ENCODE results near the gene GCC2.
A peak's percentile ranks its signal among the peaks of the same experiment; 100 is the strongest.
"Not testable (repeated sequence)": the region's sequence is repeated elsewhere in the genome, so short reads cannot be mapped to it uniquely, and the experiment has no call there.

The GCC2 gene

DNA sequence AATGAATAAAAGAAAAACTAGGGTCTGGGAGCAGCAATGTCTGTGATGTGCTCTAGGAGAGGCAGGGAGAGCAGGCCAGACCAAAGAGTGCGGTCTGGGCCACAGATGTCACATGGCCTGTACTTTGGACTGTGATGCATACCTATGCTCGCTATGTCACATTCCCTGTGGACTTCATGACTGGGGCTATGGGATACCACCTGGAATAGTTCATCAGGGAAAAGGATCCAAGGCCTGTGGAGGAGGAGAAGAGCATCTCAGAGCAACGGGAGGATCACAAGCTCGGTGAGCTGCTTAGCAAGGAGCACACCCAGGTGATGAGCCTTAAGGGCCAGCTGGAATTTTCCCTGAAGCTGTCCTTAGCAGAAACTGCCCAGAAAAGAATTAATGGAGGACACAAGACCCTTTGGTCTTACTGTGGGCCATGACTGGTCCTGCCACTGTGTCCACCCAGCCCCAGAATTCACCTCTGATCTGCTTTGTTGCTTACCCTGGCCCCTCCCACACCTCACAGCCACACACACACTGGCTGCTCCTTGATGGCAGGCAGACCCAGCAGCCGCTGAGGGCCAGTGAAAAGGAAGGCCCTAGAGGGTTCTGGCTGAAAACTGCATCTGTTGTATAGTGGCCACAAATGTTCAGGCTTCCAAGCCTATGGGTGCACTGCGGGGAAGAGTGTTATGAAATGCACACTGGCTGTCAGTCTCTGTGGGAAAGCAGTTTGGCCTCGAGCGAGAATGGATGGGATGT lies 25.3 kb upstream of the GCC2 start:
- Mint-ChIP-seq H3K36me3 (ENCODE audit: low read depth) (no peaks in the 10 kb centered on the region), H3K27ac (no peak overlapping the region), H3K27me3 (peaks cover 24% of the 10 kb centered on the region)

DNA sequence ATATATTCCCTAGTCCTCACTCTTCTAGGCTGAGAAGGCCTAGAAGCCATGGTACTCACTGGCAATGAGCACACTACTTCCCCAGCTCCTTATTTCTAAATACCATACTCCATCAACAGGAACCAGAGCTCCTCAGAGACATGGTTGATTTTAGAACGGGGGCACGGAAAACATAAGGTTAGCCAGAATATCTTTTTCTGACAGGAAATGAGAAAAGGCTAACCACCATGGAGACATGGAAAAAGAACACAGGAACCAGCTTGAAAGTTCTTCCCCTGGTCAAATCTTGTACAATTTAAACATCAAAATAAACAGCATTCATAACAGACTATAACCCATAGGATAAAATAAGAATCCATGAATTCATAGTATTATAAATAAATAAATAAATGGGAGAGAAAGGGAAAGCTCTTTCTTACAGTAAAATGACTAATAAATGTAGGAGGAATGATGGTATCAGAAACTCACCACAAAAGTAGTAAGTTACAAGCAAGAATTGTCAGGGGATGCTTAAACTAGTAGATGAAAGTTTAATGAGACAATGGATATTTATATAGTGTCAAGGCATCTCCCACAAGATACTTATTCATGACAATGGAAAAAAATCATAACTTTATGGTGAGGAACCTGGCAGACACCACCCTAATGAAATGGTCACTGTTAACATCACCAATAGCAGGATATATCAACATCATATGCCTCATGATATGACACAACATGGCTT lies 20.6 kb upstream of the GCC2 start:
- Mint-ChIP-seq H3K9me3 (no peaks in the 10 kb centered on the region), H3K36me3 (ENCODE audit: low read depth) (no peaks in the 10 kb centered on the region), H3K27ac (no peak overlapping the region), H3K4me1 (ENCODE audit: low read depth) (no peaks in the 10 kb centered on the region), H3K27me3 (peaks cover 13% of the 10 kb centered on the region), H3K4me3 (no peak overlapping the region)
- no peak for DNase-seq

More for the DNA sequence above, 25.3 kb upstream of the GCC2 start:
- no peaks in the 10 kb centered on the region for H3K4me1 Mint-ChIP-seq (ENCODE audit: low read depth)
- H3K4me3 Mint-ChIP-seq = no peak overlapping the region
- H3K9me3 Mint-ChIP-seq = no peaks in the 10 kb centered on the region
- DNase-seq = no peak

DNA sequence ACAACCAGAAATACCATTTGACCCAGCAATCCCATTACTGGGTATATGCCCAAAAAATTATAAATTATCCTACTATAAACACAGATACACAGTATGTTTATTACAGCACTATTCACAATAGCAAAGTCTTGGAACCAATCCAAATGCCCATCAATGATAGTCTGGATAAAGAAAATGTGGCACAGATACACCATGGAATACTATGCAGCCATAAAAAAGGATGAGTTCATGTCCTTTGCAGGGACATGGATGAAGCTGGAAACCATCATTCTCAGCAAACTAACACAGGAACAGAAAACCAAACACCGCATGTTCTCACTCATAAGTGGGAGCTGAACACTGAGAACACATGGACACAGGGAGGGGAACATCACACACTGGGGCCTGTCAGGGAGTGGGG lies 13.4 kb upstream of the GCC2 start:
- not testable (repeated sequence) for H3K4me3 Mint-ChIP-seq; DNase-seq; H3K9me3 Mint-ChIP-seq; H3K36me3 Mint-ChIP-seq (ENCODE audit: low read depth); H3K4me1 Mint-ChIP-seq (ENCODE audit: low read depth); H3K27me3 Mint-ChIP-seq; H3K27ac Mint-ChIP-seq

GRCh38 chr2:108436976-108437375 lies 12.0 kb upstream of the GCC2 start:
- H3K27ac Mint-ChIP-seq = no peak overlapping the region
- H3K36me3 Mint-ChIP-seq (ENCODE audit: low read depth) = no peaks in the 10 kb centered on the region
- no peak for DNase-seq
- no peak overlapping the region for H3K4me3 Mint-ChIP-seq
- no peaks in the 10 kb centered on the region for H3K27me3 Mint-ChIP-seq
- peaks cover 6% of the 10 kb centered on the region for H3K4me1 Mint-ChIP-seq (ENCODE audit: low read depth)
- H3K9me3 Mint-ChIP-seq = no peaks in the 10 kb centered on the region

DNA sequence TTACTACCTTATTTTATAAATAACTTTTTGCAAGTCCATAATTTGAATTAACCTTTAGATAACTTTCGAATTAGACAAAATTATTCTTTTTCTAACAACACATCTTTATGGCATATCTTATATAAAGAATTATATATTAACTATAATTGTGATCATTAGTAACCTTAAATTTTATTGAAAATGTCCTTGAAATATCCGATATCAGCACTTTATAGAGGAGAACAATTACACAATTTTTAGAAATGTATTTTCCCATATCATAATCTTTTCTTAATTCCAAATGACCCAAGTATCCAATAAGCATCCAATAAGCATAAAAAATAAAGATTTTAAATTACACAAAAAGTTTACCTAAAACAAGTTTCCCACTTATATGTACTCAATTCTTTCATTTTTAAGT lies 7.3 kb upstream of the GCC2 start:
- H3K4me3 Mint-ChIP-seq = no peak overlapping the region
- no peak for DNase-seq
- no peak overlapping the region for H3K27ac Mint-ChIP-seq
- H3K9me3 Mint-ChIP-seq = no peaks in the 10 kb centered on the region
- H3K4me1 Mint-ChIP-seq (ENCODE audit: low read depth) = peaks cover 5% of the 10 kb centered on the region
- H3K27me3 Mint-ChIP-seq = no peaks in the 10 kb centered on the region
- H3K36me3 Mint-ChIP-seq (ENCODE audit: low read depth) = no peaks in the 10 kb centered on the region

- H3K27ac Mint-ChIP-seq = no peak overlapping the region
- DNase-seq = no peak
- peaks cover 15% of the 10 kb centered on the region for H3K4me1 Mint-ChIP-seq (ENCODE audit: low read depth)
- peaks cover 18% of the 10 kb centered on the region for H3K36me3 Mint-ChIP-seq (ENCODE audit: low read depth)
- no peak overlapping the region for H3K4me3 Mint-ChIP-seq
- H3K9me3 Mint-ChIP-seq = no peaks in the 10 kb centered on the region
- H3K27me3 Mint-ChIP-seq = no peaks in the 10 kb centered on the region
These were observed 3.8 kb upstream of the GCC2 start for GRCh38 chr2:108444941-108445840.

- Mint-ChIP-seq H3K9me3 (no peaks in the 10 kb centered on the region), H3K4me3 (no peak overlapping the region), H3K36me3 (ENCODE audit: low read depth) (peaks cover 29% of the 10 kb centered on the region), H3K27me3 (no peaks in the 10 kb centered on the region), H3K27ac (no peak overlapping the region), H3K4me1 (ENCODE audit: low read depth) (peaks cover 28% of the 10 kb centered on the region)
- DNase-seq = no peak
These were observed 2.3 kb upstream of the GCC2 start for GRCh38 chr2:108446703-108447102.

- H3K27me3 Mint-ChIP-seq = no peaks in the 10 kb centered on the region
- H3K9me3 Mint-ChIP-seq = no peaks in the 10 kb centered on the region
- H3K36me3 Mint-ChIP-seq (ENCODE audit: low read depth) = peaks cover 43% of the 10 kb centered on the region
- H3K27ac Mint-ChIP-seq = peak overlapping the region; percentile 93
- peak overlapping the region; percentile 90 for H3K4me3 Mint-ChIP-seq
- H3K4me1 Mint-ChIP-seq (ENCODE audit: low read depth) = peaks cover 38% of the 10 kb centered on the region
- no peak for DNase-seq
These were observed 894 bp upstream of the GCC2 start for GRCh38 chr2:108447947-108448677.

DNA sequence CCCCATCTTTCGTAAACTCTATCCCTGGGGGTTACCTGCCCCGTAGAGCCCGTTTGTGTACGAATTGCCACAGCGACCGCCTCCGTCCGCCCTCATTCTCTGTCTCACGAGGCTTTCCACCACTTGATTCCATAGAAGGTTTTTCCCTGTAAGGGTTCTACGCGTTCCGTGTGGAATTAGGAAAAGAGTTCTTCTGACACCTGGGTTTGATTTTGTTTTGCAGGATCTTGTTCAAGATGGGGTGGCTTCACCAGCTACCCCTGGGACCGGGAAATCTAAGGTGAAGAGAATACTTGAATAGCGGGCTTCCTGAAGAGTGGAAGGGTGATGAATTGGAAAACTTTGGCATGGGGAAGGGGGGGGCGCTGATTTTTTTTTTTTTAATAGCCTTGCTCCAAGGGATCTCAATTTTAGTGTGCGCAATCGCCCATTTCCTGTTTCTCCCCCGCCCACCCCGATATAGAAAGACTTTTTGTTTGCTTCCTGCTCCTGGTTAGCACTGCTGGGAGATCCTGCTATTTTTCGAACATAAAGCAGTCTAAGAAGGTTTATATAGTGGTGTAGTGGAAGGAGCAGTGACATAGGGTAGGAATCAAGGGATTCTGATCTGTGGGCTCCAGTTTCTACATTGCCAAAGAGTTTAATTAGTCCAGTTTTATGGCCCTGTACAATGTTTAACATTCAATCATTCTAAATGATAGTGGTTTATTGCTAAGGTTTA lies 564 bp downstream of the GCC2 start:
- H3K36me3 Mint-ChIP-seq (ENCODE audit: low read depth) = peaks cover 57% of the 10 kb centered on the region
- DNase-seq = no peak
- H3K4me3 Mint-ChIP-seq = peak overlapping the region; percentile 90
- no peaks in the 10 kb centered on the region for H3K27me3 Mint-ChIP-seq
- H3K4me1 Mint-ChIP-seq (ENCODE audit: low read depth) = peaks cover 45% of the 10 kb centered on the region
- H3K27ac Mint-ChIP-seq = peak overlapping the region; percentile 93
- no peaks in the 10 kb centered on the region for H3K9me3 Mint-ChIP-seq

- Mint-ChIP-seq H3K4me3 (peak overlapping the region; percentile 90), H3K27ac (peak overlapping the region; percentile 93), H3K36me3 (ENCODE audit: low read depth) (peaks cover 70% of the 10 kb centered on the region), H3K9me3 (no peaks in the 10 kb centered on the region), H3K4me1 (ENCODE audit: low read depth) (peaks cover 49% of the 10 kb centered on the region), H3K27me3 (no peaks in the 10 kb centered on the region)
- DNase-seq = no peak
These were observed 1.9 kb downstream of the GCC2 start for GRCh38 chr2:108450863-108451262.

GRCh38 chr2:108451976-108452375 lies 3.0 kb downstream of the GCC2 start:
- Mint-ChIP-seq H3K9me3 (peaks cover 1% of the 10 kb centered on the region), H3K4me3 (no peak overlapping the region), H3K36me3 (ENCODE audit: low read depth) (peaks cover 81% of the 10 kb centered on the region), H3K27me3 (no peaks in the 10 kb centered on the region), H3K4me1 (ENCODE audit: low read depth) (peaks cover 56% of the 10 kb centered on the region), H3K27ac (peak overlapping the region; percentile 69)
- DNase-seq = no peak

- H3K4me3 Mint-ChIP-seq, H3K27me3 Mint-ChIP-seq, DNase-seq, H3K27ac Mint-ChIP-seq: not testable (repeated sequence)
- H3K9me3 Mint-ChIP-seq = peaks cover 15% of the 10 kb centered on the region
- H3K4me1 Mint-ChIP-seq (ENCODE audit: low read depth) = peaks cover 63% of the 10 kb centered on the region
- H3K36me3 Mint-ChIP-seq (ENCODE audit: low read depth) = peaks cover 94% of the 10 kb centered on the region
These were observed 4.5 kb downstream of the GCC2 start for GRCh38 chr2:108453530-108453929.

DNA sequence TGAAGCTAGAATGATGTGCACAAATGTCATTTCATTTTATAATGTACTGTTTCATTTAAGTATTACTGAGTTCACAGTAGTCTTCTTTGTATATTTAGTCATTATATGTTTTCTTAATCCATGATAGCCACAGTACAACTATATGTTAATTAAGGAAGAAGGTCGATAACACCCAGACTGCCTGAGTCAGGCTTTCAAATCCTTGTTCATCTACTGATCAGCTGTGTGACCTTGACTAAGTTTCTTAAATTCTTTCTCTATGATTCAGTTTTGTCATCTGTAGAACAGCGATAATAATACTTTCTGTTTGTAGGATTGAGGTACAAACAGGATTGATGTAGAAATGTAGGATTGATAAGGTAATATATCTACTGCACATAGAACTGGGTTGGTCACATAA lies 5.4 kb downstream of the GCC2 start:
- Mint-ChIP-seq H3K27ac (no peak overlapping the region), H3K4me1 (ENCODE audit: low read depth) (peaks cover 69% of the 10 kb centered on the region), H3K9me3 (peaks cover 19% of the 10 kb centered on the region), H3K36me3 (ENCODE audit: low read depth) (peaks cover 95% of the 10 kb centered on the region), H3K27me3 (no peaks in the 10 kb centered on the region), H3K4me3 (no peak overlapping the region)
- no peak for DNase-seq
